ENCODE results near the gene UBE4B.

- TF ChIP-seq CTCF (IDR thresholded peaks at IDR 0.05; ENCODE audit: borderline replicate concordance, extremely low read depth, low read length, poor library complexity, severe bottlenecking) (no peak), EZH2 (IDR thresholded peaks at IDR 0.05; ENCODE audit: borderline replicate concordance, low read depth, low read length, severe bottlenecking) (no peak)
Observed at GRCh38 chr1:10149231-10149630, 116.5 kb downstream of the UBE4B start.

Measured in DND-41 (cell line).